ENCODE results near the gene MED12L.

DNA sequence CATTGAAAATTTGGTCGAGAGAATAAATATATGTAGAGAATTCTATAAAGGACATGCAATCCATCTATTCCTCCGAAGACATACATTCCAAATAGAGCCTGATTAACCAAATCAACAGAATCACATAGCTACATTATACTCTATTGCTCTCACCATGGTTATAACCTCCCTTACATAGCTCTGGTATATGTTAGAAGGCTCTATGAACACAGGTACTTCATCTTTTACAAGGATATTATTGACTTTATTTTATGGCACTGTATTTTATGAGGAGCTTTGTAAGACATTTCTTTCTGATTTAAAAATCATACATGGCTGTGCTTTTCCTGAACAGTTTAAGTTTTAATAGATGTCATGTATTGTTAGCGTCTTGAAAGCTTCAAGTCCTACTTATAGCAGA lies 370.6 kb downstream of the MED12L start:
- TF ChIP-seq GATA2 (IDR thresholded peaks at IDR 0.05; ENCODE audit: low read depth, low read length) (no peak), GATA3 (IDR thresholded peaks at IDR 0.05; ENCODE audit: low read depth, low read length) (no peak)
